RPMI7951 (cell line): Measurements from ENCODE around the gene ATP10A. TPM values are rescaled to one million over a fixed set of nuclear protein-coding genes. Genes with fewer than 3 reads are reported as not detected.

Source experiments
- DNase-seq: peaks from one replicate; pipeline ENCODE4 v3.0.0-alpha.2; 2012; ENCODE audit warnings: low read depth
- total RNA-seq: library from RNA; depleted of rRNA; stranded (reverse); fragments of >200 nt; shearing (Covaris generic); gene quantifications from 2 replicates; pipeline ENCODE4 v1.2.3, GENCODE V29; 2014

Gene ATP10A
- total RNA-seq, 1 experiment from 2014 or later: not detected

GRCh38 chr15:25742041-25742730, 120.9 kb downstream of the ATP10A start:
- no peak for DNase-seq

- no peak for DNase-seq
Measured at GRCh38 chr15:25741256-25741580, 121.9 kb downstream of the ATP10A start.

- DNase-seq: no peak
Measured at GRCh38 chr15:25740383-25741255, 122.5 kb downstream of the ATP10A start.

GRCh38 chr15:25739687-25740121, 123.4 kb downstream of the ATP10A start:
- no peak for DNase-seq

GRCh38 chr15:25738171-25738965, 124.8 kb downstream of the ATP10A start:
- DNase-seq: no peak

GRCh38 chr15:25737218-25737643, 125.9 kb downstream of the ATP10A start:
- DNase-seq: no peak

- no peak for DNase-seq
Measured at GRCh38 chr15:25736461-25736860, 126.7 kb downstream of the ATP10A start.

GRCh38 chr15:25735550-25736384, 127.4 kb downstream of the ATP10A start:
- no peak for DNase-seq

- no peak for DNase-seq
Measured at GRCh38 chr15:25734680-25735355, 128.3 kb downstream of the ATP10A start.

GRCh38 chr15:25733856-25734679, 129.1 kb downstream of the ATP10A start:
- no peak for DNase-seq

GRCh38 chr15:25733036-25733855, 129.9 kb downstream of the ATP10A start:
- no peak for DNase-seq

GRCh38 chr15:25732191-25732590, 130.9 kb downstream of the ATP10A start:
- DNase-seq: no peak

- DNase-seq: no peak
Measured at GRCh38 chr15:25731411-25731810, 131.7 kb downstream of the ATP10A start.

GRCh38 chr15:25730918-25731317, 132.2 kb downstream of the ATP10A start:
- DNase-seq: no peak

GRCh38 chr15:25728816-25729215, 134.3 kb downstream of the ATP10A start:
- DNase-seq: no peak

- DNase-seq: no peak
Measured at GRCh38 chr15:25727867-25728600, 135.1 kb downstream of the ATP10A start.

- no peak for DNase-seq
Measured at GRCh38 chr15:25727116-25727515, 136.0 kb downstream of the ATP10A start.

GRCh38 chr15:25725758-25726157, 137.4 kb downstream of the ATP10A start:
- no peak for DNase-seq
